Activated CD8-positive, alpha-beta memory T cell treated with anti-CD3 and anti-CD28 coated beads, Interleukin-2, amount 50 U/mL, for 48 hours (primary cell): ENCODE results near the gene TRPC5OS.

Source experiments
- DNase-seq: peaks from one replicate; pipeline ENCODE4 v3.0.0-alpha.2; 2020

TRPC5OS gene

GRCh38 chrX:111914398-111915090 lies 38.6 kb downstream of the TRPC5OS start:
- DNase-seq, result no peak

- DNase-seq, result no peak
Measured at GRCh38 chrX:111917591-111917990, 41.6 kb downstream of the TRPC5OS start.

- no peak for DNase-seq
Measured at GRCh38 chrX:111928456-111928855, 52.5 kb downstream of the TRPC5OS start.
